Measurements from ENCODE around the gene IQUB.
"Not testable (repeated sequence)": the region's sequence is repeated elsewhere in the genome, so short reads cannot be mapped to it uniquely, and the experiment has no call there.

GRCh38 chr7:123532788-123533552 lies 1.4 kb downstream of the IQUB start:
- TF ChIP-seq CTCF (IDR thresholded peaks at IDR 0.05; ENCODE audit: borderline replicate concordance, extremely low read depth, low read length, poor library complexity, severe bottlenecking); EZH2 (IDR thresholded peaks at IDR 0.05; ENCODE audit: borderline replicate concordance, low read depth, low read length, severe bottlenecking): not testable (repeated sequence)
